ENCODE measurements around the gene DCDC2. TPM values are rescaled to one million over a fixed set of nuclear protein-coding genes. Genes with fewer than 3 reads are reported as not detected.

DCDC2 gene
- total RNA-seq, 1 experiment from 2014 or later = 1.8 TPM

DNA sequence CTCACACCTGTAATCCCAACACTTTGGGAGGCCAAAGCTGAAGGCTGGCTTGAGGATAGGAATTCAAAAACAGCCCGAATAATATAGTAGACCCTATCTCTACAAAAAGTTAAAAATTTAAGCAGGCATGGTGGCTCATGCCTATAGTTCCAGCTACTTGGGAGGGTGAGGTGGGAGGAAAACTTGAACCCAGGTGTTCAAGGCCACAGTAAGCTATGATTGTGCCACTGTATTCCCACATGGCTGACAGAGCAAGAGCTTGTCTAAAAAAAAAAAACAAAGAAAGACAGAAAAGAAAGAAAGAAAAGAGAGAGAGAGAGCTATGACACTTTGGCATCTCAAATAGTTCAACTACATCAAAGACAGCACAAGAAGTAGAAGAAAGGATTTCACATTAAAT, 33.2 kb downstream of the DCDC2 start:
- ATAC-seq = no peak
- H3K36me3 Mint-ChIP-seq = no peaks in the 10 kb centered on the region
- no peak overlapping the region for H3K4me3 Mint-ChIP-seq
- peaks cover 33% of the 10 kb centered on the region for H3K4me1 Mint-ChIP-seq
- TF ChIP-seq ATF1 (CRISPR knock-in tag; IDR thresholded peaks at IDR 0.05) (no peak), NR3C1 (CRISPR knock-in tag; conservative IDR thresholded peaks at IDR 0.05; ENCODE audit: low read depth) (no peak), TEAD4 (CRISPR knock-in tag; IDR thresholded peaks at IDR 0.05) (no peak), RORB (CRISPR knock-in tag; IDR thresholded peaks at IDR 0.05) (no peak), ZNF423 (CRISPR knock-in tag; IDR thresholded peaks at IDR 0.05) (no peak), NR1H2 (CRISPR knock-in tag; IDR thresholded peaks at IDR 0.05) (no peak), TEAD1 (CRISPR knock-in tag; IDR thresholded peaks at IDR 0.05) (no peak), ESRRA (CRISPR knock-in tag; IDR thresholded peaks at IDR 0.05; ENCODE audit: borderline replicate concordance) (no peak), FOXP1 (CRISPR knock-in tag; IDR thresholded peaks at IDR 0.05; ENCODE audit: borderline replicate concordance) (no peak)
- TF ChIP-seq, protein P1, sequence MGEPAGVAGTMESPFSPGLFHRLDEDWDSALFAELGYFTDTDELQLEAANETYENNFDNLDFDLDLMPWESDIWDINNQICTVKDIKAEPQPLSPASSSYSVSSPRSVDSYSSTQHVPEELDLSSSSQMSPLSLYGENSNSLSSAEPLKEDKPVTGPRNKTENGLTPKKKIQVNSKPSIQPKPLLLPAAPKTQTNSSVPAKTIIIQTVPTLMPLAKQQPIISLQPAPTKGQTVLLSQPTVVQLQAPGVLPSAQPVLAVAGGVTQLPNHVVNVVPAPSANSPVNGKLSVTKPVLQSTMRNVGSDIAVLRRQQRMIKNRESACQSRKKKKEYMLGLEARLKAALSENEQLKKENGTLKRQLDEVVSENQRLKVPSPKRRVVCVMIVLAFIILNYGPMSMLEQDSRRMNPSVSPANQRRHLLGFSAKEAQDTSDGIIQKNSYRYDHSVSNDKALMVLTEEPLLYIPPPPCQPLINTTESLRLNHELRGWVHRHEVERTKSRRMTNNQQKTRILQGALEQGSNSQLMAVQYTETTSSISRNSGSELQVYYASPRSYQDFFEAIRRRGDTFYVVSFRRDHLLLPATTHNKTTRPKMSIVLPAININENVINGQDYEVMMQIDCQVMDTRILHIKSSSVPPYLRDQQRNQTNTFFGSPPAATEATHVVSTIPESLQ (CRISPR knock-in tag; IDR thresholded peaks at IDR 0.05) = no peak
- TF ChIP-seq, protein P2, sequence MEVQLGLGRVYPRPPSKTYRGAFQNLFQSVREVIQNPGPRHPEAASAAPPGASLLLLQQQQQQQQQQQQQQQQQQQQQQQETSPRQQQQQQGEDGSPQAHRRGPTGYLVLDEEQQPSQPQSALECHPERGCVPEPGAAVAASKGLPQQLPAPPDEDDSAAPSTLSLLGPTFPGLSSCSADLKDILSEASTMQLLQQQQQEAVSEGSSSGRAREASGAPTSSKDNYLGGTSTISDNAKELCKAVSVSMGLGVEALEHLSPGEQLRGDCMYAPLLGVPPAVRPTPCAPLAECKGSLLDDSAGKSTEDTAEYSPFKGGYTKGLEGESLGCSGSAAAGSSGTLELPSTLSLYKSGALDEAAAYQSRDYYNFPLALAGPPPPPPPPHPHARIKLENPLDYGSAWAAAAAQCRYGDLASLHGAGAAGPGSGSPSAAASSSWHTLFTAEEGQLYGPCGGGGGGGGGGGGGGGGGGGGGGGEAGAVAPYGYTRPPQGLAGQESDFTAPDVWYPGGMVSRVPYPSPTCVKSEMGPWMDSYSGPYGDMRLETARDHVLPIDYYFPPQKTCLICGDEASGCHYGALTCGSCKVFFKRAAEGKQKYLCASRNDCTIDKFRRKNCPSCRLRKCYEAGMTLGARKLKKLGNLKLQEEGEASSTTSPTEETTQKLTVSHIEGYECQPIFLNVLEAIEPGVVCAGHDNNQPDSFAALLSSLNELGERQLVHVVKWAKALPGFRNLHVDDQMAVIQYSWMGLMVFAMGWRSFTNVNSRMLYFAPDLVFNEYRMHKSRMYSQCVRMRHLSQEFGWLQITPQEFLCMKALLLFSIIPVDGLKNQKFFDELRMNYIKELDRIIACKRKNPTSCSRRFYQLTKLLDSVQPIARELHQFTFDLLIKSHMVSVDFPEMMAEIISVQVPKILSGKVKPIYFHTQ (CRISPR knock-in tag; IDR thresholded peaks at IDR 0.05) = no peak
- TF ChIP-seq, protein P3, sequence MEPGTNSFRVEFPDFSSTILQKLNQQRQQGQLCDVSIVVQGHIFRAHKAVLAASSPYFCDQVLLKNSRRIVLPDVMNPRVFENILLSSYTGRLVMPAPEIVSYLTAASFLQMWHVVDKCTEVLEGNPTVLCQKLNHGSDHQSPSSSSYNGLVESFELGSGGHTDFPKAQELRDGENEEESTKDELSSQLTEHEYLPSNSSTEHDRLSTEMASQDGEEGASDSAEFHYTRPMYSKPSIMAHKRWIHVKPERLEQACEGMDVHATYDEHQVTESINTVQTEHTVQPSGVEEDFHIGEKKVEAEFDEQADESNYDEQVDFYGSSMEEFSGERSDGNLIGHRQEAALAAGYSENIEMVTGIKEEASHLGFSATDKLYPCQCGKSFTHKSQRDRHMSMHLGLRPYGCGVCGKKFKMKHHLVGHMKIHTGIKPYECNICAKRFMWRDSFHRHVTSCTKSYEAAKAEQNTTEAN (CRISPR knock-in tag; IDR thresholded peaks at IDR 0.05) = no peak
- TF ChIP-seq, protein P4, sequence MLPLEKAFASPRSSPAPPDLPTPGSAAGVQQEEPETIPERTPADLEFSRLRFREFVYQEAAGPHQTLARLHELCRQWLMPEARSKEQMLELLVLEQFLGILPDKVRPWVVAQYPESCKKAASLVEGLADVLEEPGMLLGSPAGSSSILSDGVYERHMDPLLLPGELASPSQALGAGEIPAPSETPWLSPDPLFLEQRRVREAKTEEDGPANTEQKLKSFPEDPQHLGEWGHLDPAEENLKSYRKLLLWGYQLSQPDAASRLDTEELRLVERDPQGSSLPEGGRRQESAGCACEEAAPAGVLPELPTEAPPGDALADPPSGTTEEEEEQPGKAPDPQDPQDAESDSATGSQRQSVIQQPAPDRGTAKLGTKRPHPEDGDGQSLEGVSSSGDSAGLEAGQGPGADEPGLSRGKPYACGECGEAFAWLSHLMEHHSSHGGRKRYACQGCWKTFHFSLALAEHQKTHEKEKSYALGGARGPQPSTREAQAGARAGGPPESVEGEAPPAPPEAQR (CRISPR knock-in tag; IDR thresholded peaks at IDR 0.05) = no peak
- TF ChIP-seq, protein P5, sequence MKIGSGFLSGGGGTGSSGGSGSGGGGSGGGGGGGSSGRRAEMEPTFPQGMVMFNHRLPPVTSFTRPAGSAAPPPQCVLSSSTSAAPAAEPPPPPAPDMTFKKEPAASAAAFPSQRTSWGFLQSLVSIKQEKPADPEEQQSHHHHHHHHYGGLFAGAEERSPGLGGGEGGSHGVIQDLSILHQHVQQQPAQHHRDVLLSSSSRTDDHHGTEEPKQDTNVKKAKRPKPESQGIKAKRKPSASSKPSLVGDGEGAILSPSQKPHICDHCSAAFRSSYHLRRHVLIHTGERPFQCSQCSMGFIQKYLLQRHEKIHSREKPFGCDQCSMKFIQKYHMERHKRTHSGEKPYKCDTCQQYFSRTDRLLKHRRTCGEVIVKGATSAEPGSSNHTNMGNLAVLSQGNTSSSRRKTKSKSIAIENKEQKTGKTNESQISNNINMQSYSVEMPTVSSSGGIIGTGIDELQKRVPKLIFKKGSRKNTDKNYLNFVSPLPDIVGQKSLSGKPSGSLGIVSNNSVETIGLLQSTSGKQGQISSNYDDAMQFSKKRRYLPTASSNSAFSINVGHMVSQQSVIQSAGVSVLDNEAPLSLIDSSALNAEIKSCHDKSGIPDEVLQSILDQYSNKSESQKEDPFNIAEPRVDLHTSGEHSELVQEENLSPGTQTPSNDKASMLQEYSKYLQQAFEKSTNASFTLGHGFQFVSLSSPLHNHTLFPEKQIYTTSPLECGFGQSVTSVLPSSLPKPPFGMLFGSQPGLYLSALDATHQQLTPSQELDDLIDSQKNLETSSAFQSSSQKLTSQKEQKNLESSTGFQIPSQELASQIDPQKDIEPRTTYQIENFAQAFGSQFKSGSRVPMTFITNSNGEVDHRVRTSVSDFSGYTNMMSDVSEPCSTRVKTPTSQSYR (CRISPR knock-in tag; IDR thresholded peaks at IDR 0.05) = no peak
- TF ChIP-seq, protein P6, sequence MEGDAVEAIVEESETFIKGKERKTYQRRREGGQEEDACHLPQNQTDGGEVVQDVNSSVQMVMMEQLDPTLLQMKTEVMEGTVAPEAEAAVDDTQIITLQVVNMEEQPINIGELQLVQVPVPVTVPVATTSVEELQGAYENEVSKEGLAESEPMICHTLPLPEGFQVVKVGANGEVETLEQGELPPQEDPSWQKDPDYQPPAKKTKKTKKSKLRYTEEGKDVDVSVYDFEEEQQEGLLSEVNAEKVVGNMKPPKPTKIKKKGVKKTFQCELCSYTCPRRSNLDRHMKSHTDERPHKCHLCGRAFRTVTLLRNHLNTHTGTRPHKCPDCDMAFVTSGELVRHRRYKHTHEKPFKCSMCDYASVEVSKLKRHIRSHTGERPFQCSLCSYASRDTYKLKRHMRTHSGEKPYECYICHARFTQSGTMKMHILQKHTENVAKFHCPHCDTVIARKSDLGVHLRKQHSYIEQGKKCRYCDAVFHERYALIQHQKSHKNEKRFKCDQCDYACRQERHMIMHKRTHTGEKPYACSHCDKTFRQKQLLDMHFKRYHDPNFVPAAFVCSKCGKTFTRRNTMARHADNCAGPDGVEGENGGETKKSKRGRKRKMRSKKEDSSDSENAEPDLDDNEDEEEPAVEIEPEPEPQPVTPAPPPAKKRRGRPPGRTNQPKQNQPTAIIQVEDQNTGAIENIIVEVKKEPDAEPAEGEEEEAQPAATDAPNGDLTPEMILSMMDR (IDR thresholded peaks at IDR 0.05) = no peak
- no peak overlapping the region for H3K27ac Mint-ChIP-seq
- peaks cover 92% of the 10 kb centered on the region for H3K27me3 Mint-ChIP-seq (ENCODE audit: low read depth)
- ChIA-PET CTCF (interaction anchor here (1.0 to 2.3 kb wide), 5 partner anchors 32 to 197 kb away, joined by 3 to 9 read pairs (median 6); no protein-coding TSS in a partner anchor), POLR2A (no interaction called here)
- no peak for DNase-seq (ENCODE audit: low spot score)
- no peaks in the 10 kb centered on the region for H3K9me3 Mint-ChIP-seq
